Activated naive CD4-positive, alpha-beta T cell (primary cell): ENCODE results near the gene ATP2A3.

ENCODE experiments used
- DNase-seq, 4 experiments: peaks; one replicate each; lab custom pipeline; 2025; lab: John Stamatoyannopoulos, UW

The ATP2A3 gene

GRCh38 chr17:3910420-3911270, 53.6 kb downstream of the ATP2A3 start:
- no peak for DNase-seq

GRCh38 chr17:3909257-3909656, 55.0 kb downstream of the ATP2A3 start:
- no peak for DNase-seq

GRCh38 chr17:3907483-3908216, 56.6 kb downstream of the ATP2A3 start:
- DNase-seq = no peak

GRCh38 chr17:3906881-3907280, 57.4 kb downstream of the ATP2A3 start:
- no peak for DNase-seq

- DNase-seq = no peak
Observed at GRCh38 chr17:3905017-3905520, 59.2 kb downstream of the ATP2A3 start.

GRCh38 chr17:3904501-3904900, 59.7 kb downstream of the ATP2A3 start:
- DNase-seq = no peak

- DNase-seq = no peak
Observed at GRCh38 chr17:3903881-3904290, 60.4 kb downstream of the ATP2A3 start.

GRCh38 chr17:3903051-3903825, 61.0 kb downstream of the ATP2A3 start:
- no peak for DNase-seq

- no peak for DNase-seq
Observed at GRCh38 chr17:3900646-3901045, 63.6 kb downstream of the ATP2A3 start.

- DNase-seq = no peak
Observed at GRCh38 chr17:3897731-3898130, 66.5 kb downstream of the ATP2A3 start.

- no peak for DNase-seq
Observed at GRCh38 chr17:3896968-3897235, 67.3 kb downstream of the ATP2A3 start.

- DNase-seq = no peak
Observed at GRCh38 chr17:3896108-3896967, 67.9 kb downstream of the ATP2A3 start.

GRCh38 chr17:3895354-3895753, 68.9 kb downstream of the ATP2A3 start:
- DNase-seq = no peak

- DNase-seq = no peak
Observed at GRCh38 chr17:3894911-3895343, 69.3 kb downstream of the ATP2A3 start.

GRCh38 chr17:3894188-3894587, 70.0 kb downstream of the ATP2A3 start:
- DNase-seq = no peak

GRCh38 chr17:3893720-3894116, 70.5 kb downstream of the ATP2A3 start:
- no peak for DNase-seq

GRCh38 chr17:3893003-3893719, 71.1 kb downstream of the ATP2A3 start, which contains the start of gene CAMKK1:
Gene CAMKK1, minus strand, starts transcription at chr17:3893053. Its CDS starts 7,366 bp downstream, at chr17:3885687.
- DNase-seq = peak; percentile 65 to 86 (median 70)

- DNase-seq = peak in 2 of 4 experiments; percentile 47 to 77
Observed at GRCh38 chr17:3892095-3892998, 71.9 kb downstream of the ATP2A3 start.

GRCh38 chr17:3891626-3892094, 72.6 kb downstream of the ATP2A3 start:
- no peak for DNase-seq

- no peak for DNase-seq
Observed at GRCh38 chr17:3890878-3891219, 73.4 kb downstream of the ATP2A3 start.
